ENCODE measurements around the gene TDRD3. TPM values are rescaled to one million over a fixed set of nuclear protein-coding genes. Genes with fewer than 3 reads are reported as not detected.

Gene TDRD3
- total and polyA plus RNA-seq, 4 donors: 3.6 to 15.8 (median 6.2) TPM

DNA sequence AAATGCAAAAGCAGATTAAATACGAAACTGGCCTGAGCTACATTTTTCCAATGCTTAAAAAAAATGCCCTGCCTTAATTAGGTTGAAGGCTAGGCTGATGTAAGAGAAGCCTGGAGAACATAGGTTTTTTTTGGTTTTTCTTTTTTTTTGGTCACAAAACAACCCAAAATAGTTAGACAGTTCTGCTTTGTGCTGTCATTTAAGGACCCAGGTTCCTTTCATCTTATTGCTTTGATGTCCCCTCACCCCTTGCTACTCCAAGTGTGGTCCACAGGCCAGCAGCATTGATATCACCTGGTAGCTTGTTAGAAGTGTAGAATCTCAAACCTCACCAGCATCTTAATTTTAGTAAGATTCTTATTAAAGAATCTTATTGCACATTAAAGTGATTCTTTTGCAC lies 14.4 kb downstream of the TDRD3 start:
- TF ChIP-seq EGR1 (IDR thresholded peaks at IDR 0.05; ENCODE audit: low read depth in 2 of 2) (no peak), NR2F2 (IDR thresholded peaks at IDR 0.05) (no peak), YY1 (IDR thresholded peaks at IDR 0.05) (no peak), FOXA1 (IDR thresholded peaks at IDR 0.05) (no peak), SP1 (IDR thresholded peaks at IDR 0.05) (no peak), CTCF (IDR thresholded peaks at IDR 0.05; ENCODE audit: low read depth, low read length, missing input control) (no peak), ZBTB33 (IDR thresholded peaks at IDR 0.05) (no peak), GABPA (IDR thresholded peaks at IDR 0.05 in 1 of 2, conservative IDR thresholded peaks at IDR 0.05 in 1 of 2) (no peak), FOXA2 (IDR thresholded peaks at IDR 0.05) (no peak), ATF3 (IDR thresholded peaks at IDR 0.05) (no peak), HNF4G (IDR thresholded peaks at IDR 0.05) (no peak), RAD21 (IDR thresholded peaks at IDR 0.05) (no peak), HNF4A (conservative IDR thresholded peaks at IDR 0.05) (no peak), RXRA (IDR thresholded peaks at IDR 0.05) (no peak), TAF1 (conservative IDR thresholded peaks at IDR 0.05) (no peak), JUND (IDR thresholded peaks at IDR 0.05) (no peak)
- TF ChIP-seq, protein P1, sequence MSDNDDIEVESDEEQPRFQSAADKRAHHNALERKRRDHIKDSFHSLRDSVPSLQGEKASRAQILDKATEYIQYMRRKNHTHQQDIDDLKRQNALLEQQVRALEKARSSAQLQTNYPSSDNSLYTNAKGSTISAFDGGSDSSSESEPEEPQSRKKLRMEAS (IDR thresholded peaks at IDR 0.05): no peak
- TF ChIP-seq, protein P2, sequence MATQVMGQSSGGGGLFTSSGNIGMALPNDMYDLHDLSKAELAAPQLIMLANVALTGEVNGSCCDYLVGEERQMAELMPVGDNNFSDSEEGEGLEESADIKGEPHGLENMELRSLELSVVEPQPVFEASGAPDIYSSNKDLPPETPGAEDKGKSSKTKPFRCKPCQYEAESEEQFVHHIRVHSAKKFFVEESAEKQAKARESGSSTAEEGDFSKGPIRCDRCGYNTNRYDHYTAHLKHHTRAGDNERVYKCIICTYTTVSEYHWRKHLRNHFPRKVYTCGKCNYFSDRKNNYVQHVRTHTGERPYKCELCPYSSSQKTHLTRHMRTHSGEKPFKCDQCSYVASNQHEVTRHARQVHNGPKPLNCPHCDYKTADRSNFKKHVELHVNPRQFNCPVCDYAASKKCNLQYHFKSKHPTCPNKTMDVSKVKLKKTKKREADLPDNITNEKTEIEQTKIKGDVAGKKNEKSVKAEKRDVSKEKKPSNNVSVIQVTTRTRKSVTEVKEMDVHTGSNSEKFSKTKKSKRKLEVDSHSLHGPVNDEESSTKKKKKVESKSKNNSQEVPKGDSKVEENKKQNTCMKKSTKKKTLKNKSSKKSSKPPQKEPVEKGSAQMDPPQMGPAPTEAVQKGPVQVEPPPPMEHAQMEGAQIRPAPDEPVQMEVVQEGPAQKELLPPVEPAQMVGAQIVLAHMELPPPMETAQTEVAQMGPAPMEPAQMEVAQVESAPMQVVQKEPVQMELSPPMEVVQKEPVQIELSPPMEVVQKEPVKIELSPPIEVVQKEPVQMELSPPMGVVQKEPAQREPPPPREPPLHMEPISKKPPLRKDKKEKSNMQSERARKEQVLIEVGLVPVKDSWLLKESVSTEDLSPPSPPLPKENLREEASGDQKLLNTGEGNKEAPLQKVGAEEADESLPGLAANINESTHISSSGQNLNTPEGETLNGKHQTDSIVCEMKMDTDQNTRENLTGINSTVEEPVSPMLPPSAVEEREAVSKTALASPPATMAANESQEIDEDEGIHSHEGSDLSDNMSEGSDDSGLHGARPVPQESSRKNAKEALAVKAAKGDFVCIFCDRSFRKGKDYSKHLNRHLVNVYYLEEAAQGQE (IDR thresholded peaks at IDR 0.05): no peak
- Histone ChIP-seq H3K4me3 (ENCODE audit: low read depth in 1 of 3, low read length in 3 of 3) (no peak overlapping the region), H3K36me3 (ENCODE audit: control insufficient read depth in 4 of 4, insufficient read depth in 3 of 4, low read depth in 1 of 4, low read length in 3 of 4) (no peaks in the 10 kb centered on the region), H3K4me1 (ENCODE audit: control insufficient read depth in 4 of 4, insufficient read depth in 4 of 4, low read length in 3 of 4) (peaks cover 0 to 19% (median 4%) of the 10 kb centered on the region in 4 donors), H3K9ac (ENCODE audit: low read depth in 1 of 2, low read length in 2 of 2) (no peak overlapping the region), H3K9me3 (ENCODE audit: control insufficient read depth in 4 of 4, low read length in 3 of 4) (no peaks in the 10 kb centered on the region), H3K27me3 (ENCODE audit: control insufficient read depth in 4 of 4, insufficient read depth in 4 of 4, low read length in 3 of 4) (no peaks in the 10 kb centered on the region), H3K27ac (ENCODE audit: low read depth in 1 of 2, low read length in 2 of 2) (no peak overlapping the region)
- 90% methylated on average over 1 of the region's 1 CpG for WGBS
- no peak for DNase-seq (ENCODE audit: low spot score)

Measured in liver (tissue), 9 donors.